ENCODE data around the gene ZBTB44.

Gene ZBTB44

GRCh38 chr11:130227373-130227772 is 87.3 kb downstream of the ZBTB44 start:
- in situ Hi-C loops (cut with HindIII; ENCODE audit: low sequenced_read_pairs), result no loop called here
- no peak for TF ChIP-seq CTCF (IDR thresholded peaks at IDR 0.05; ENCODE audit: low read depth, low read length)
- no peak overlapping the region for H3K4me3 ChIP-seq (ENCODE audit: low read depth, low read length)
- no peak for DNase-seq (ENCODE audit: low read depth, low spot score)

- H3K4me3 ChIP-seq (ENCODE audit: low read depth, low read length), result no peak overlapping the region
- in situ Hi-C loops (cut with HindIII; ENCODE audit: low sequenced_read_pairs), result no loop called here
- no peak for DNase-seq (ENCODE audit: low read depth, low spot score)
- no peak for TF ChIP-seq CTCF (IDR thresholded peaks at IDR 0.05; ENCODE audit: low read depth, low read length)
Measured at GRCh38 chr11:130223291-130223971, 91.3 kb downstream of the ZBTB44 start.

- no peak for TF ChIP-seq CTCF (IDR thresholded peaks at IDR 0.05; ENCODE audit: low read depth, low read length)
- DNase-seq (ENCODE audit: low read depth, low spot score), result no peak
- H3K4me3 ChIP-seq (ENCODE audit: low read depth, low read length), result no peak overlapping the region
- in situ Hi-C loops (cut with HindIII; ENCODE audit: low sequenced_read_pairs), result no loop called here
Measured at GRCh38 chr11:130220311-130221035, 94.2 kb downstream of the ZBTB44 start.

- no peak for DNase-seq (ENCODE audit: low read depth, low spot score)
- TF ChIP-seq CTCF (IDR thresholded peaks at IDR 0.05; ENCODE audit: low read depth, low read length), result no peak
- in situ Hi-C loops (cut with HindIII; ENCODE audit: low sequenced_read_pairs), result no loop called here
Measured at GRCh38 chr11:130219148-130219547, 95.6 kb downstream of the ZBTB44 start.

GRCh38 chr11:130218501-130219070 is 96.1 kb downstream of the ZBTB44 start:
- no peak for DNase-seq (ENCODE audit: low read depth, low spot score)
- TF ChIP-seq CTCF (IDR thresholded peaks at IDR 0.05; ENCODE audit: low read depth, low read length), result no peak
- no peak overlapping the region for H3K4me3 ChIP-seq (ENCODE audit: low read depth, low read length)
- in situ Hi-C loops (cut with HindIII; ENCODE audit: low sequenced_read_pairs), result no loop called here

More at GRCh38 chr11:130219148-130219547, 95.6 kb downstream of the ZBTB44 start:
- no peak overlapping the region for H3K4me3 ChIP-seq (ENCODE audit: low read depth, low read length)

GRCh38 chr11:130217133-130218031 is 97.3 kb downstream of the ZBTB44 start:
- in situ Hi-C loops (cut with HindIII; ENCODE audit: low sequenced_read_pairs), result no loop called here
- TF ChIP-seq CTCF (IDR thresholded peaks at IDR 0.05; ENCODE audit: low read depth, low read length), result no peak
- DNase-seq (ENCODE audit: low read depth, low spot score), result no peak
- H3K4me3 ChIP-seq (ENCODE audit: low read depth, low read length), result no peak overlapping the region

Measured in astrocyte of the spinal cord (primary cell).